Gastroesophageal sphincter (tissue), 3 donors: ENCODE data around the gene FAM53B.

Source experiments
- POLR2A ChIP-seq, 2 donors: fragments of 450-650 bp; IDR thresholded peaks; one replicate each; pipeline ENCODE4 v1.6.1; 2017; ENCODE audit warnings: antibody characterized with exemption in 2 of 2, mild to moderate bottlenecking in 2 of 2, moderate library complexity in 1 of 2
- TF ChIP-seq, protein P1 (sequence below), 4 experiments: fragments of 200-600 bp in 2 of 4; fragments of 450-650 bp in 2 of 4; sonication (generic) in 1 of 4; IDR thresholded peaks; one replicate each; pipeline ENCODE4 v1.5.1; 2017 to 2019; ENCODE audit warnings: antibody characterized with exemption in 4 of 4, mild to moderate bottlenecking in 2 of 4, moderate library complexity in 2 of 4

DNA sequence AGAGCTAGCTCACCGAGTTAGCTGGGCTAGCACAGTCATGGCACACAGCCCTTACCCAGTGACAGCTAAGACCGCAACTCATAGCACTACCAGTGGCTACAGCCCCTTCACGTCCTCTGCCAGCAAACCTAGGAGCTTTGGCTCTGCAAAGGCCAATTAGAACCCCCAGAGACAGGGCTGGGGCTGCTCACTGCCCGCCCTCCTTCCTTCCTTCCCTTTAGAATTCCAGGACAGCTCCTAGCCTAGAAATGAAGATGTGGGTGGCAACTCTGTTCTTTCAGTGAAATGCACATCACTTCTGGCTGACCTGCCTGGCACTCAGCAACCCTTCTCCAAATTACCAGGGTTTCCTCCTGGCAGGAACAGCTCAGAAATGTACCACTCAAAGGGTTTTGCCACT is 99.9 kb downstream of the FAM53B start:
- TF ChIP-seq POLR2A (IDR thresholded peaks at IDR 0.05): no peak
- TF ChIP-seq, protein P1, sequence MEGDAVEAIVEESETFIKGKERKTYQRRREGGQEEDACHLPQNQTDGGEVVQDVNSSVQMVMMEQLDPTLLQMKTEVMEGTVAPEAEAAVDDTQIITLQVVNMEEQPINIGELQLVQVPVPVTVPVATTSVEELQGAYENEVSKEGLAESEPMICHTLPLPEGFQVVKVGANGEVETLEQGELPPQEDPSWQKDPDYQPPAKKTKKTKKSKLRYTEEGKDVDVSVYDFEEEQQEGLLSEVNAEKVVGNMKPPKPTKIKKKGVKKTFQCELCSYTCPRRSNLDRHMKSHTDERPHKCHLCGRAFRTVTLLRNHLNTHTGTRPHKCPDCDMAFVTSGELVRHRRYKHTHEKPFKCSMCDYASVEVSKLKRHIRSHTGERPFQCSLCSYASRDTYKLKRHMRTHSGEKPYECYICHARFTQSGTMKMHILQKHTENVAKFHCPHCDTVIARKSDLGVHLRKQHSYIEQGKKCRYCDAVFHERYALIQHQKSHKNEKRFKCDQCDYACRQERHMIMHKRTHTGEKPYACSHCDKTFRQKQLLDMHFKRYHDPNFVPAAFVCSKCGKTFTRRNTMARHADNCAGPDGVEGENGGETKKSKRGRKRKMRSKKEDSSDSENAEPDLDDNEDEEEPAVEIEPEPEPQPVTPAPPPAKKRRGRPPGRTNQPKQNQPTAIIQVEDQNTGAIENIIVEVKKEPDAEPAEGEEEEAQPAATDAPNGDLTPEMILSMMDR (IDR thresholded peaks at IDR 0.05): no peak
